Measurements from ENCODE around the gene ISM1. TPM values are rescaled to one million over a fixed set of nuclear protein-coding genes. Genes with fewer than 3 reads are reported as not detected.

ISM1 gene
- total and polyA plus RNA-seq, 2 of the 13 experiments (the other 11 are each of a cell fraction or from before 2014, with no cell fraction given): 0.40 to 1.4 TPM

DNA sequence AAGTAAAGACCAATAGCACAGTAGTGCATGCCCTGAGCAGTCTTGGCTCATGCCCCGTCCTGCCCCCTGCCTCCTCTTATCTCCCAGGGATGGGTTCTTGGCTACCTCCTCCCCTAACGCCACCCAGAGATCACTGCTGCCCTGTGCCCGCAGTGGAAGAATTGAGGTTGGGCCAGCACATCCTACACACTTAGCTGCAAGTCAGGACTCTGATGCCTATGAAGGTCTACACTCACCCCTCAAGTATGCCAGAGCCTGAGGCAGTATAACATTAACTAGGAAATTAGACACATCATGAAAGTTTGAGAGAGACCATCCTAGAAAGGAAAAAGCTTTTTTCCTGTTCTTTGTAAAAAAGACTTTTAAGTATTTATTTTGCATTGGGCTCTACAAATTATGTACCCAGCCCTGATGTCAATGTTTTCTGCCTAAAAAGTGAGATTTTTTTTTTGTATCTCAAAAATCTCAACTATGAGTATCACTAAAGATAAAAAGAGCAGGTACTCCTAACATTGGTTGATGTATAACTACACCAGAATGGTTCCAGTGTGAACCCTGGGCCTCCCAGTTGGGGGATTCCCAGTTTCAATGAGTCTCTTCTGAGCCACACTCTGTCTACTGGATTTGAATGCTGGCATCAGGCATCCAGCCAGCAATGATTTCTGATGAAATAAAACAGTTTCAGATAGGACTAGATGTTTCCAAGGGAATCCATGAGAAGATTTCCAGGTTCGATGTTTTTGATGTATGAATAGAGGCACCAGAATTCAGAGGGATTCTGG lies 115.4 kb downstream of the ISM1 start (continued):
- 0 out of 2 replicates have a peak, but pooled peaks have one; percentile 58 for TF ChIP-seq SAFB2 (CRISPR knock-in tag; IDR thresholded peaks at IDR 0.05; ENCODE audit: borderline replicate concordance, low read depth)
- no peak for TF ChIP-seq HOXD1 (CRISPR knock-in tag; IDR thresholded peaks at IDR 0.05)
- TF ChIP-seq ZNF644 (CRISPR knock-in tag; IDR thresholded peaks at IDR 0.05; ENCODE audit: low read depth): peak; percentile 98
- no peak for TF ChIP-seq GTF2F1 (IDR thresholded peaks at IDR 0.05; ENCODE audit: low read length)
- TF ChIP-seq, protein P1, sequence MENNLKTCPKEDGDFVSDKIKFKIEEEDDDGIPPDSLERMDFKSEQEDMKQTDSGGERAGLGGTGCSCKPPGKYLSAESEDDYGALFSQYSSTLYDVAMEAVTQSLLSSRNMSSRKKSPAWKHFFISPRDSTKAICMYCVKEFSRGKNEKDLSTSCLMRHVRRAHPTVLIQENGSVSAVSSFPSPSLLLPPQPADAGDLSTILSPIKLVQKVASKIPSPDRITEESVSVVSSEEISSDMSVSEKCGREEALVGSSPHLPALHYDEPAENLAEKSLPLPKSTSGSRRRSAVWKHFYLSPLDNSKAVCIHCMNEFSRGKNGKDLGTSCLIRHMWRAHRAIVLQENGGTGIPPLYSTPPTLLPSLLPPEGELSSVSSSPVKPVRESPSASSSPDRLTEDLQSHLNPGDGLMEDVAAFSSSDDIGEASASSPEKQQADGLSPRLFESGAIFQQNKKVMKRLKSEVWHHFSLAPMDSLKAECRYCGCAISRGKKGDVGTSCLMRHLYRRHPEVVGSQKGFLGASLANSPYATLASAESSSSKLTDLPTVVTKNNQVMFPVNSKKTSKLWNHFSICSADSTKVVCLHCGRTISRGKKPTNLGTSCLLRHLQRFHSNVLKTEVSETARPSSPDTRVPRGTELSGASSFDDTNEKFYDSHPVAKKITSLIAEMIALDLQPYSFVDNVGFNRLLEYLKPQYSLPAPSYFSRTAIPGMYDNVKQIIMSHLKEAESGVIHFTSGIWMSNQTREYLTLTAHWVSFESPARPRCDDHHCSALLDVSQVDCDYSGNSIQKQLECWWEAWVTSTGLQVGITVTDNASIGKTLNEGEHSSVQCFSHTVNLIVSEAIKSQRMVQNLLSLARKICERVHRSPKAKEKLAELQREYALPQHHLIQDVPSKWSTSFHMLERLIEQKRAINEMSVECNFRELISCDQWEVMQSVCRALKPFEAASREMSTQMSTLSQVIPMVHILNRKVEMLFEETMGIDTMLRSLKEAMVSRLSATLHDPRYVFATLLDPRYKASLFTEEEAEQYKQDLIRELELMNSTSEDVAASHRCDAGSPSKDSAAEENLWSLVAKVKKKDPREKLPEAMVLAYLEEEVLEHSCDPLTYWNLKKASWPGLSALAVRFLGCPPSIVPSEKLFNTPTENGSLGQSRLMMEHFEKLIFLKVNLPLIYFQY (CRISPR knock-in tag; IDR thresholded peaks at IDR 0.05; ENCODE audit: borderline replicate concordance): peak; percentile 32; the same call in 1 of the 2 replicates
- no peak for TF ChIP-seq TEAD2 (CRISPR knock-in tag; IDR thresholded peaks at IDR 0.05)
- TF ChIP-seq RBFOX2 (IDR thresholded peaks at IDR 0.05; ENCODE audit: low read depth, low read length): no peak
- TF ChIP-seq TARDBP (CRISPR knock-in tag; IDR thresholded peaks at IDR 0.05): peak; percentile 73
- TF ChIP-seq ARNTL (CRISPR knock-in tag; IDR thresholded peaks at IDR 0.05): no peak
- TF ChIP-seq, protein P2, sequence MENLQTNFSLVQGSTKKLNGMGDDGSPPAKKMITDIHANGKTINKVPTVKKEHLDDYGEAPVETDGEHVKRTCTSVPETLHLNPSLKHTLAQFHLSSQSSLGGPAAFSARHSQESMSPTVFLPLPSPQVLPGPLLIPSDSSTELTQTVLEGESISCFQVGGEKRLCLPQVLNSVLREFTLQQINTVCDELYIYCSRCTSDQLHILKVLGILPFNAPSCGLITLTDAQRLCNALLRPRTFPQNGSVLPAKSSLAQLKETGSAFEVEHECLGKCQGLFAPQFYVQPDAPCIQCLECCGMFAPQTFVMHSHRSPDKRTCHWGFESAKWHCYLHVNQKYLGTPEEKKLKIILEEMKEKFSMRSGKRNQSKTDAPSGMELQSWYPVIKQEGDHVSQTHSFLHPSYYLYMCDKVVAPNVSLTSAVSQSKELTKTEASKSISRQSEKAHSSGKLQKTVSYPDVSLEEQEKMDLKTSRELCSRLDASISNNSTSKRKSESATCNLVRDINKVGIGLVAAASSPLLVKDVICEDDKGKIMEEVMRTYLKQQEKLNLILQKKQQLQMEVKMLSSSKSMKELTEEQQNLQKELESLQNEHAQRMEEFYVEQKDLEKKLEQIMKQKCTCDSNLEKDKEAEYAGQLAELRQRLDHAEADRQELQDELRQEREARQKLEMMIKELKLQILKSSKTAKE (CRISPR knock-in tag; IDR thresholded peaks at IDR 0.05; ENCODE audit: borderline replicate concordance): no peak
- TF ChIP-seq ZBTB7B (CRISPR knock-in tag; IDR thresholded peaks at IDR 0.05): peak; percentile 9; the same call in 1 of the 2 replicates
- 0 out of 2 replicates have a peak, but pooled peaks have one; percentile 4 for TF ChIP-seq SMAD1 (CRISPR knock-in tag; IDR thresholded peaks at IDR 0.05; ENCODE audit: borderline replicate concordance, low read depth)
- TF ChIP-seq SRF (IDR thresholded peaks at IDR 0.05; ENCODE audit: low read depth, low read length): no peak
- TF ChIP-seq KAT8 (CRISPR knock-in tag; IDR thresholded peaks at IDR 0.05): peak; percentile 52
- TF ChIP-seq, protein P3, sequence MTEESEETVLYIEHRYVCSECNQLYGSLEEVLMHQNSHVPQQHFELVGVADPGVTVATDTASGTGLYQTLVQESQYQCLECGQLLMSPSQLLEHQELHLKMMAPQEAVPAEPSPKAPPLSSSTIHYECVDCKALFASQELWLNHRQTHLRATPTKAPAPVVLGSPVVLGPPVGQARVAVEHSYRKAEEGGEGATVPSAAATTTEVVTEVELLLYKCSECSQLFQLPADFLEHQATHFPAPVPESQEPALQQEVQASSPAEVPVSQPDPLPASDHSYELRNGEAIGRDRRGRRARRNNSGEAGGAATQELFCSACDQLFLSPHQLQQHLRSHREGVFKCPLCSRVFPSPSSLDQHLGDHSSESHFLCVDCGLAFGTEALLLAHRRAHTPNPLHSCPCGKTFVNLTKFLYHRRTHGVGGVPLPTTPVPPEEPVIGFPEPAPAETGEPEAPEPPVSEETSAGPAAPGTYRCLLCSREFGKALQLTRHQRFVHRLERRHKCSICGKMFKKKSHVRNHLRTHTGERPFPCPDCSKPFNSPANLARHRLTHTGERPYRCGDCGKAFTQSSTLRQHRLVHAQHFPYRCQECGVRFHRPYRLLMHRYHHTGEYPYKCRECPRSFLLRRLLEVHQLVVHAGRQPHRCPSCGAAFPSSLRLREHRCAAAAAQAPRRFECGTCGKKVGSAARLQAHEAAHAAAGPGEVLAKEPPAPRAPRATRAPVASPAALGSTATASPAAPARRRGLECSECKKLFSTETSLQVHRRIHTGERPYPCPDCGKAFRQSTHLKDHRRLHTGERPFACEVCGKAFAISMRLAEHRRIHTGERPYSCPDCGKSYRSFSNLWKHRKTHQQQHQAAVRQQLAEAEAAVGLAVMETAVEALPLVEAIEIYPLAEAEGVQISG (CRISPR knock-in tag; IDR thresholded peaks at IDR 0.05): no peak
- TF ChIP-seq DR1 (CRISPR knock-in tag; IDR thresholded peaks at IDR 0.05): no peak
- peak; percentile 52; the same call in 1 of the 2 replicates for TF ChIP-seq SOX5 (CRISPR knock-in tag; IDR thresholded peaks at IDR 0.05; ENCODE audit: borderline replicate concordance)
- TF ChIP-seq NCOA1 (CRISPR knock-in tag; IDR thresholded peaks at IDR 0.05): no peak
- no peak for TF ChIP-seq ZNF530 (CRISPR knock-in tag; IDR thresholded peaks at IDR 0.05; ENCODE audit: low read depth)
- no peak for TF ChIP-seq MEIS1 (CRISPR knock-in tag; IDR thresholded peaks at IDR 0.05; ENCODE audit: borderline replicate concordance)
- TF ChIP-seq ZNF432 (CRISPR knock-in tag; IDR thresholded peaks at IDR 0.05; ENCODE audit: borderline replicate concordance): no peak

Data from HepG2 (cell line).